K562 (cell line): Measurements from ENCODE around the gene ICAM2. TPM values are rescaled to one million over a fixed set of nuclear protein-coding genes. Genes with fewer than 3 reads are reported as not detected.

Experiments
- DIDO1 ChIP-seq: fragments of 450-650 bp; IDR thresholded peaks from 2 replicates; pipeline ENCODE4 v1.6.1; 2016; ENCODE audit warnings: low read depth, missing biosample characterization, missing genetic modification characterization
- HEY1 ChIP-seq: fragments of 250-450 bp; sonication (Bioruptor Pico); IDR thresholded peaks from 2 replicates; pipeline ENCODE4 v1.5.0; 2020; ENCODE audit warnings: mild to moderate bottlenecking, moderate library complexity, borderline replicate concordance
- MXI1 ChIP-seq: IDR thresholded peaks from 2 replicates; pipeline ENCODE4 v1.6.1; 2011; ENCODE audit warnings: low read depth, mild to moderate bottlenecking, improper control_type of control experiment, low read length
- NFATC3 ChIP-seq: fragments of 450-650 bp; IDR thresholded peaks from 2 replicates; pipeline ENCODE4 v1.6.1; 2017; ENCODE audit warnings: mild to moderate bottlenecking
- RREB1 ChIP-seq: fragments of 250-450 bp; sonication (Bioruptor Pico); IDR thresholded peaks from 2 replicates; pipeline ENCODE4 v1.4.0; 2020
- SMARCA5 ChIP-seq: fragments of 450-650 bp; IDR thresholded peaks from 2 replicates; pipeline ENCODE4 v1.6.1; 2016
- SMARCB1 ChIP-seq: IDR thresholded peaks from 2 replicates; pipeline ENCODE4 v1.6.1; 2011; ENCODE audit warnings: improper control_type of control experiment, low read depth; ENCODE audit not compliant: insufficient read length
- TCF3 ChIP-seq: sonication (generic); formaldehyde crosslinking; IDR thresholded peaks from 2 replicates; pipeline ENCODE4 v1.4.0; 2020; ENCODE audit warnings: mild to moderate bottlenecking, missing genetic modification reagents
- ZNF280A ChIP-seq: fragments of 450-650 bp; IDR thresholded peaks from 2 replicates; pipeline ENCODE4 v1.6.1; 2018; ENCODE audit warnings: mild to moderate bottlenecking, low read depth; ENCODE audit not compliant: partially characterized antibody
- ZNF3 ChIP-seq: fragments of 250-450 bp; sonication (Bioruptor Pico); IDR thresholded peaks from 2 replicates; pipeline ENCODE4 v1.5.0; 2021; ENCODE audit warnings: mild to moderate bottlenecking, moderate library complexity
- ZNF407 ChIP-seq: fragments of 450-650 bp; IDR thresholded peaks from 2 replicates; pipeline ENCODE4 v1.6.1; 2016; ENCODE audit warnings: low read depth
- ZNF696 ChIP-seq: fragments of 250-450 bp; sonication (Bioruptor Pico); conservative IDR thresholded peaks from 2 replicates; pipeline ENCODE4 v1.4.0; 2020; ENCODE audit warnings: mild to moderate bottlenecking, moderate library complexity
- ZZZ3 ChIP-seq: fragments of 450-650 bp; IDR thresholded peaks from 2 replicates; pipeline ENCODE4 v1.6.1; 2016; ENCODE audit warnings: antibody characterized with exemption, mild to moderate bottlenecking, moderate library complexity
- polyA plus RNA-seq, 8 experiments: library from polyadenylated mRNA; depleted of rRNA in 4 of 8; stranded (reverse) in 5 of 8; unstranded in 3 of 8; fragments of >200 nt; fragmentation: Nextera tagmentation in 2 of 8; fragmentation: Illumina TruSeq in 1 of 8; extraction: Ambion mirVana in 2 of 8; extraction: Trizol in 1 of 8; gene quantifications; 2 replicates each; pipeline versions ENCODE4 v1.2.1 to v1.2.3, GENCODE V29; 2011 to 2014; ENCODE audit warnings: inconsistent platforms in 1 of 8, missing spikeins in 1 of 8
- total RNA-seq, 7 experiments: library from RNA; depleted of rRNA in 6 of 7; stranded (reverse); fragments of >200 nt in 6 of 7; fragmentation: Illumina TruSeq in 2 of 7; extraction: Trizol in 2 of 7; gene quantifications; 2 replicates each; pipeline versions ENCODE4 v1.2.1 to v1.2.3, GENCODE V29; 2011 to 2021; ENCODE audit warnings: low replicate concordance in 1 of 7

Gene ICAM2
- total and polyA plus RNA-seq, 9 of the 15 experiments (the other 6 are each of a cell fraction or from before 2014, with no cell fraction given), result 37.9 to 89.4 (median 60.6) TPM

- TF ChIP-seq ZNF407 (no peak), SMARCA5 (no peak), NFATC3 (no peak), ZZZ3 (no peak), SMARCB1 (no peak), DIDO1 (no peak), ZNF3 (peak; percentile 95), MXI1 (peak; percentile 89), ZNF696 (no peak), ZNF280A (no peak), TCF3 (CRISPR knock-in tag) (no peak), RREB1 (CRISPR knock-in tag) (no peak), HEY1 (CRISPR knock-in tag) (no peak)
Observed at GRCh38 chr17:63998050-63998720, 22.2 kb downstream of the ICAM2 start, which contains the start of gene PRR29 (continued).
